ENCODE data around the gene CFLAR.

- no peak for TF ChIP-seq CTCF (IDR thresholded peaks at IDR 0.05; ENCODE audit: low read depth, low read length)
- no peak for TF ChIP-seq EZH2phosphoT487 (IDR thresholded peaks at IDR 0.05; ENCODE audit: low read depth)
Measured at GRCh38 chr2:201084863-201085262, 31.1 kb upstream of the CFLAR start.
